ENCODE data around the gene IRGC. TPM values are rescaled to one million over a fixed set of nuclear protein-coding genes. Genes with fewer than 3 reads are reported as not detected.

IRGC gene
- total and polyA plus RNA-seq, 2 experiments from 2014 or later, result not detected

- peaks cover 47% of the 10 kb centered on the region for H3K27me3 ChIP-seq
- DNase-seq (ENCODE audit: low read depth in 1 of 2, low spot score in 1 of 2), result peak in 1 of 2 donors; percentile 36
- H3K36me3 ChIP-seq, result no peaks in the 10 kb centered on the region
- TF ChIP-seq CTCF (IDR thresholded peaks at IDR 0.05; ENCODE audit: low read depth, low read length), result no peak
- H3K9me3 ChIP-seq (ENCODE audit: low read depth), result no peaks in the 10 kb centered on the region
- no peaks in the 10 kb centered on the region for H3K4me1 ChIP-seq (ENCODE audit: low read depth)
- no peak overlapping the region for H3K27ac ChIP-seq
- H3K4me3 ChIP-seq, result no peak overlapping the region
Measured at GRCh38 chr19:43768273-43769050, 52.6 kb downstream of the IRGC start.

DNA sequence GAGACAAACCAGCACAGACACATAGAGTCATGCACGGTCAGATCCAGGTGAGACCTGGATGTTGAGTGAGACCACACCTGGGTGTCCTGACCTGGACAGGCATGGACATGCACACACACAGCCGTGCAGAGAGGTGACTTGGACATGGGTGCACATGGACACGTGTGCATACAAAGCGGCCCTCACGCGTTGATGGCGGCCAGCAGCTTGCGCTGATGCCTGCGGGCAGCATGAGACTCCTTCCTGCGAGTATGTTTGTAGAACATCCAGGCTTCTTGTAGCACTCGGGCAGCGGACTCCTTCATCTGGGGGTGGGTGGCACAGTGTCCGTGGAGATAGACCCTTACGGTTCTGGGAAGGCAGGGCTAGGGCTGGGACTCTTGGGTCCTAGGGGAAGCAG lies 53.4 kb downstream of the IRGC start:
- no peak overlapping the region for H3K4me3 ChIP-seq
- no peaks in the 10 kb centered on the region for H3K9me3 ChIP-seq (ENCODE audit: low read depth)
- DNase-seq (ENCODE audit: low read depth in 1 of 2, low spot score in 1 of 2), result no peak
- H3K36me3 ChIP-seq, result no peaks in the 10 kb centered on the region
- no peaks in the 10 kb centered on the region for H3K4me1 ChIP-seq (ENCODE audit: low read depth)
- H3K27me3 ChIP-seq, result peaks cover 55% of the 10 kb centered on the region
- no peak overlapping the region for H3K27ac ChIP-seq
- no peak for TF ChIP-seq CTCF (IDR thresholded peaks at IDR 0.05; ENCODE audit: low read depth, low read length)

Other genes starting within 250 kb of the IRGC start
- gene PHLDB3, start 211.3 kb upstream of the IRGC start, total RNA-seq, result 19.0 and 45.9 TPM in 2 replicates
- 11.2 and 20.0 TPM in 2 replicates for gene PHLDB3, start 211.3 kb upstream of the IRGC start, polyA plus RNA-seq
- gene ETHE1, start 188.9 kb upstream of the IRGC start, total RNA-seq, result 35.0 and 46.5 TPM in 2 replicates
- gene ETHE1, start 188.9 kb upstream of the IRGC start, polyA plus RNA-seq, result 31.6 and 41.7 TPM in 2 replicates
- 1.8 TPM in 1 of 2 replicates, not detected in the other for gene ZNF575, start 182.9 kb upstream of the IRGC start, total RNA-seq
- gene ZNF575, start 182.9 kb upstream of the IRGC start, polyA plus RNA-seq, result 0.72 and 3.3 TPM in 2 replicates
- 82.5 and 85.3 TPM in 2 replicates for gene XRCC1, start 140.5 kb upstream of the IRGC start, total RNA-seq
- 52.0 and 52.7 TPM in 2 replicates for gene XRCC1, start 140.5 kb upstream of the IRGC start, polyA plus RNA-seq
- gene PINLYP, start 140.3 kb upstream of the IRGC start, total RNA-seq, result 9.2 and 12.1 TPM in 2 replicates
- gene PINLYP, start 140.3 kb upstream of the IRGC start, polyA plus RNA-seq, result 8.7 and 12.8 TPM in 2 replicates
- gene IRGQ, start 119.9 kb upstream of the IRGC start, total RNA-seq, result 39.0 and 49.6 TPM in 2 replicates
- 21.1 and 22.4 TPM in 2 replicates for gene IRGQ, start 119.9 kb upstream of the IRGC start, polyA plus RNA-seq
- 12.5 and 12.6 TPM in 2 replicates for gene ZNF576, start 119.5 kb upstream of the IRGC start, total RNA-seq
- gene ZNF576, start 119.5 kb upstream of the IRGC start, polyA plus RNA-seq, result 13.1 and 14.6 TPM in 2 replicates
- 0.18 and 0.30 TPM in 2 replicates for gene SRRM5, start 104.0 kb upstream of the IRGC start, total RNA-seq
- gene SRRM5, start 104.0 kb upstream of the IRGC start, polyA plus RNA-seq, result 0.50 TPM in 1 of 2 replicates, not detected in the other
- 87.2 and 135 TPM in 2 replicates for gene ZNF428, start 96.4 kb upstream of the IRGC start, total RNA-seq
- 134 and 207 TPM in 2 replicates for gene ZNF428, start 96.4 kb upstream of the IRGC start, polyA plus RNA-seq
- gene CADM4, start 76.2 kb upstream of the IRGC start, total RNA-seq, result 40.5 and 59.6 TPM in 2 replicates
- gene CADM4, start 76.2 kb upstream of the IRGC start, polyA plus RNA-seq, result 12.3 and 13.3 TPM in 2 replicates
- gene PLAUR, start 45.9 kb upstream of the IRGC start, total RNA-seq, result 2.0 and 7.5 TPM in 2 replicates
- 3.8 TPM in 2 replicates for gene PLAUR, start 45.9 kb upstream of the IRGC start, polyA plus RNA-seq
- 41.2 and 54.1 TPM in 2 replicates for gene SMG9, start 38.9 kb downstream of the IRGC start, total RNA-seq
- gene SMG9, start 38.9 kb downstream of the IRGC start, polyA plus RNA-seq, result 59.5 and 72.3 TPM in 2 replicates
- 0.60 and 1.5 TPM in 2 replicates for gene KCNN4, start 64.9 kb downstream of the IRGC start, total RNA-seq
- not detected in 2 replicates for gene KCNN4, start 64.9 kb downstream of the IRGC start, polyA plus RNA-seq
- 0.11 TPM in 1 of 2 replicates, not detected in the other for gene LYPD5, start 86.4 kb downstream of the IRGC start, total RNA-seq
- 0.56 TPM in 1 of 2 replicates, not detected in the other for gene LYPD5, start 86.4 kb downstream of the IRGC start, polyA plus RNA-seq
- 26.8 and 33.7 TPM in 2 replicates for gene ZNF283, start 111.2 kb downstream of the IRGC start, total RNA-seq
- gene ZNF283, start 111.2 kb downstream of the IRGC start, polyA plus RNA-seq, result 9.8 and 22.4 TPM in 2 replicates
- 2.5 and 4.4 TPM in 2 replicates for gene ZNF404, start 167.9 kb downstream of the IRGC start, total RNA-seq
- 9.8 and 11.4 TPM in 2 replicates for gene ZNF404, start 167.9 kb downstream of the IRGC start, polyA plus RNA-seq
- gene ZNF45, start 219.2 kb downstream of the IRGC start, total RNA-seq, result 13.4 and 14.3 TPM in 2 replicates
- 7.9 and 10.1 TPM in 2 replicates for gene ZNF45, start 219.2 kb downstream of the IRGC start, polyA plus RNA-seq
- 3.8 and 9.3 TPM in 2 replicates for gene ZNF221, start 235.2 kb downstream of the IRGC start, total RNA-seq
- 0.54 and 3.7 TPM in 2 replicates for gene ZNF221, start 235.2 kb downstream of the IRGC start, polyA plus RNA-seq

All from cardiac muscle cell (in vitro differentiated cells and primary cell).